C4-2B (cell line): ENCODE results near the gene NEK9.

Experiments
- H3K27ac ChIP-seq: fragments of 450-650 bp; 2 replicates; pipeline ENCODE4 v1.5.1; 2017
- ZFX ChIP-seq: fragments of 450-650 bp; IDR thresholded peaks from 2 replicates; pipeline ENCODE4 v1.6.1; 2017
- TF ChIP-seq, protein P1 (sequence below): fragments of 450-650 bp; conservative IDR thresholded peaks from 2 replicates; pipeline ENCODE4 v1.5.1; 2017; ENCODE audit warnings: mild to moderate bottlenecking

The NEK9 gene

DNA sequence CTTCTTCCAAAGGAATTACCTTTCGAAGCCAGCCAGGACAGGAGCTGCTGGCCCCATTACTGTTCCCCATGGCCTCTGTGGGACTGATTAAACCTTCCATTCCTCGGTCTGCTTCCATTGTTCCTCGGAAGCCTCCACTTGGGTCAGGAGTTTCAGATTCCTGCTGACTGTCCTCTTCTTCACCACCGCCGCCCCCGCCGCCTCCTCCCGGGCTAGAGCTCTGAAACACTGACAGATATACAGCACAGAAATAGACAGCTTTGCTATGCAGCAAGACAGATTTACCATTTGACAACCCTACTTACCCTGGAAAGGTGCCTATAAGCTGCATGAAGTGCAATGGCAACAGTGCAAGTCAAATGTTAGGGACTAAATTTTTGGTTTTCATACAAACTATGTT is 35.6 kb downstream of the NEK9 start:
- H3K27ac ChIP-seq: no peak overlapping the region
- TF ChIP-seq, protein P1, sequence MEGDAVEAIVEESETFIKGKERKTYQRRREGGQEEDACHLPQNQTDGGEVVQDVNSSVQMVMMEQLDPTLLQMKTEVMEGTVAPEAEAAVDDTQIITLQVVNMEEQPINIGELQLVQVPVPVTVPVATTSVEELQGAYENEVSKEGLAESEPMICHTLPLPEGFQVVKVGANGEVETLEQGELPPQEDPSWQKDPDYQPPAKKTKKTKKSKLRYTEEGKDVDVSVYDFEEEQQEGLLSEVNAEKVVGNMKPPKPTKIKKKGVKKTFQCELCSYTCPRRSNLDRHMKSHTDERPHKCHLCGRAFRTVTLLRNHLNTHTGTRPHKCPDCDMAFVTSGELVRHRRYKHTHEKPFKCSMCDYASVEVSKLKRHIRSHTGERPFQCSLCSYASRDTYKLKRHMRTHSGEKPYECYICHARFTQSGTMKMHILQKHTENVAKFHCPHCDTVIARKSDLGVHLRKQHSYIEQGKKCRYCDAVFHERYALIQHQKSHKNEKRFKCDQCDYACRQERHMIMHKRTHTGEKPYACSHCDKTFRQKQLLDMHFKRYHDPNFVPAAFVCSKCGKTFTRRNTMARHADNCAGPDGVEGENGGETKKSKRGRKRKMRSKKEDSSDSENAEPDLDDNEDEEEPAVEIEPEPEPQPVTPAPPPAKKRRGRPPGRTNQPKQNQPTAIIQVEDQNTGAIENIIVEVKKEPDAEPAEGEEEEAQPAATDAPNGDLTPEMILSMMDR: no peak
- TF ChIP-seq ZFX: no peak

DNA sequence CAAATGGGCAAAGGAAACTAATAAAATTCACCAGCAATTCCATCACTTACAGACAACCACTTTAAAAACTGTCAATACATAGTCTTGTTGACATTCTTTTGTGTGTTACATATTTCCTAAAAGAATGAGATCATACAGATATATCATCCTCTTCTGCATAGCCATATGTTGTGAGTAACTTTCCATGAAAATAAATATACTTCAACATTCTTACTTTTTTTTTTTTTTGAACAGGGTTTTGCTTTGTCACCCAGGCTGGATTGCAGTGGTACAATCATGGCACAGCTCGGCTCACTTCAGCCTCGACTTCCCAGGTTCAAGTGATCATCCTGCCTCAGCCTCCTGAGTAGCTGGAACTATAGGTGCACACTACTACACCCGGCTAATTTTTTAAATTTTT is 36.5 kb downstream of the NEK9 start:
- TF ChIP-seq, protein P1: no peak
- no peak for TF ChIP-seq ZFX
- H3K27ac ChIP-seq: no peak overlapping the region

DNA sequence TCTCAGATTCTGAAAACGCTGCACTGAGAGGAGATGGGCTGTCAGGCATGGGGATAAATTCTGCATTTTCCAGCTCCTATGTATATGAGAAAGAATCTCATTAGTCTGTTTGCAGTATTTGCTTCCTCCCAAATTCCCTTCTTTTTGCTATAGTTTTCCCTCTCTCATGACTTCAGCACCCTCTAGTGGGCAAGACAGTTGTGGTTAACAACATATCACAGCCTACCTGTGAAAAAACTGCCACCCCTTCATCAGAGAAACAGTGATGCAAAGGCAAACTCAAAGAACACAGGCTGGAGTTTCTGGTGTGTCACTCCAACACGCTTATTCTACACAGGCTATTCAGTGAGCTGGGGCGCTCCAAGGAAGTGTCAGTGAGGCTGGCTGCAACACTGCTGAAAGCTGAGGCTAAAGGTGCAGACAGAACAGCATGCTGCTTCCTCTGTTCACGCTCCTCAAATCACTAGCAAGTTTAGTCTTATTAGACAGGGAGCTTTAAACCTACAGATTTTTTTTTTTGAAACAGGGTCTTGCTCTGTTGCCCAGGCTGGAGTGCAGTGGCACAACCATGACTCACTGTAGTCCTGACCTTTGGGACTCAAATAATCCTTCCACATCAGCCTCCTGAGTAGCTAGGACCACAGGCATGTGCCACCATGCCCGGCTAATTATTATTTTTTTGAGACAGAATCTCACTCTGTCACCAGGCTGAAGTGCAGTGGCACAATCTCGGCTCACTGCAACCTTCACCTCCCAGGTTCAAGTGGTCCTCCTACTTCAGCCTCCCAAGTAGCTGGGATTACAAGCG is 38.1 kb downstream of the NEK9 start:
- TF ChIP-seq, protein P1: peak; percentile 86
- TF ChIP-seq ZFX: no peak

DNA sequence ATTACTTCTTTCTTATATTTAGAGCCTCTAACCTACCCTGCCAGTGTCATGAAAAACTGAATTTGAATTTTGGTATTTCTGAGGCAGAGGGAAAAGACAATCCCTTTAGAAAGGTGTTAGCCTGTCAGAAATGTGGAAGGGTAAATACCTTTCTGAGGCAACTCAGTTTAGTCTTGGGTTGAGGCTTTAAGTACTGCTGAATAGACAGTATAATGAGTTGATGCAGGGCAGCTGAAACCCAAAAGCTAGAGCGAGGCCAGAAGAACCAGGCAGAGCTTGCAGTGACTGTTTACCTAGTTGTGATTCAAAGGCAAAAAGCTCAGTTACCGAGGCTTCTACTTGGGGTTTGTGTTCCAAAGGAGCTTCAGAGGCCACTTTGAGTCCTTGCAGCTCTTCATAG is 38.7 kb downstream of the NEK9 start:
- H3K27ac ChIP-seq: no peak overlapping the region
- no peak for TF ChIP-seq ZFX
- TF ChIP-seq, protein P1: no peak

More for the DNA sequence above, 38.1 kb downstream of the NEK9 start:
- H3K27ac ChIP-seq: no peak overlapping the region

DNA sequence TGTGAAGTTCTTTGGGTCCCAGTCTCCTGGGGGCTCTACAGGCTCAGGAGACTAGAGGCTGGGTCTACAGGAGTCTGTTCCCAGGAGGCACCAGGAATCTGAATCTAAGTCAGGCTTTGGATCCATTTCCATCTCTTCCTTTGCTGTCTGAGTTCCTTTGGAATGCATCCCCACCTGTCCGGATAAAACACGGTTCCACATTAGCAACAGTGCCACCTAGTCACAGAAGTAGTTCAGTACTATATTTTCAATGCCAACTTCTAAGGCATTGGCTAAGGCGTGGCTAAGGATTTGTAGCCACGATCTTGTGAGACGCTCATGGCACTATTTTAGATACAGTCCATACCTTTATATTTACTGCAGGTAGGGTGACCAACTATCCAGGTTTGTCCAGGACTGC is 42.3 kb downstream of the NEK9 start:
- TF ChIP-seq, protein P1: peak; percentile 23
- no peak for TF ChIP-seq ZFX
- H3K27ac ChIP-seq: no peak overlapping the region

DNA sequence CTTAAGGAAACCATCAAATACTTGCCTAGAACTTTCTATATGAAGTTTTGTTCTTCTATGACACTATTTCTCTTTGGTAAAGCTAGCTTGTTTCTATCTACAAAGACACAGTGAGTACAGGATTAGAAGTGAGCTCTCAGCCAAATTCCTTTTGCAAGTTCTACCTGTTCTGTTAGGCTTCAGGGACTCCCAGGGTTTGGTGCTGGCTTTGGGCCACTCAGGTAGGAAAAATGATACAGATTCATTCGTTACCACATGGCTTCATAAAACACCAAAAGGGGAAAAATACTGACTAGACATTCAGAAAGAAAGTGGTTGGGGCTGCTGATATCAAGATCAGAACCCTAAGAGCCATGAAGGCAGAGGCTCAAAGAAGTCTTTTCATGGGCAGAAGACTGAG is 43.6 kb downstream of the NEK9 start:
- TF ChIP-seq, protein P1: no peak
- no peak for TF ChIP-seq ZFX
- no peak overlapping the region for H3K27ac ChIP-seq

DNA sequence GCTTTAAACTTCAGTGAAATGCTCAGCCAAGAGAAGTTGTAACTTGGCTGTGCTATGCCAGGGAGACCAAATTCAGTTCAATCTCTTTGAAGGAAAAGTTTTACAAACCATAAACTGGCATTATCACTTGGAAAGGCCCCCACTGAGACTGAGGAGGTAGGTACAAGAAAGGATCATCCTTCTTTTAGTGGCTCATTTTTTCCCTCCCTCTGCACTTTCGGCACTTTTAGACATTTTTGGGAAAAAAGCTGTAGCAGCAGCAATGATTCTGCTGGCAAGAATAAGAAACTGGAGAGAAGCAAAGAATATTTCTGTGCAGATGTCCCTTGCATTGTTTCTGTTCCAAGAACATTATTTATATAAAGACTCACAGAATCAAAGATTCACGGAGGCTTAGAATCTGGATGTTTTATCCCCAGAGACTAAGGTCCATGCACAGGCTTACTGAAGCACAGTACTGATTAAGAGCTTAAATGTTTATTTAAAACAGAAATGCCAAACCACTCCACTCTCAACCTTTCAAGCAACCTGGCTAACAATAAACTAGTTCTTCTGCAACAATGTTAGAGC is 45.1 kb downstream of the NEK9 start:
- no peak for TF ChIP-seq ZFX
- TF ChIP-seq, protein P1: no peak
- H3K27ac ChIP-seq: no peak overlapping the region
